ENCODE results near the gene ITGA11.

ITGA11 gene

DNA sequence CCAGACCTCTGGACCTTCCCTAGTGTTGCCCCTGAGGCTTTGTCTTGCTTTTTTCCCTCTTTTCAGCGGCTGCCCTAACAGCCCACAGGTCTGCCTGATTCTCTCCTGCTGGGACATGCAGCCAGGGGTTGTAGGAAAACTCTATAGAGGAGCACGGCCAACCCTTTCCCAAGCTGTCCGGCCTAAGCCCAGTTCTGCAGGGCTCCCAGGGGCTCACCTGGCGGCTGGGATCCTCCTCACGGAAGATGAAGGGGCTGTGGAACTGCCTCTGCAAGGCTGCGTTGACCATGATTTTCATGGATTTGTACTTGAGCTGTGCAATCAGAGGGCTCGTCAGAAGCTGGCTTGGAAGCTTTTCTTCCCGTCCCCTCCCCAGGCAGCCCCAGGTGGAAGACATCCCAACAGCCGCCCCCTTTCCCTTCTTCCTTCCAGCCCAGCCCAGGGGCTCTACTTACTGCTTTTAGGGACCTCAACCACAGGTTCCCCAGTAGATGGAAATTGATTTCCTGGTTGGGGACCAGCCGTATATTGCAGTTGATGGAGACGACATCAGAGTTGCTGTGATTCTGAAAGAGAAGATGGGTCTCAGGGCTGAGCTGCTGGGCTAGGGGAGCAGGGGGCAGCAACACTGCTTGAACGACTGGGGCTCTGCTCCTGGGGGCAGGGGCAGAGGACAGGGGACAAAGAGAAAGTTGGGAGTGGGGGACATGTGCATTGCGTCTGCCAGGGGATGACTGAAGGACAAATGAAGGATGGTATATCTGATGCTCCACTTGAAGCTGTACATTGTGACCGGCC is 124.6 kb downstream of the ITGA11 start:
- TF ChIP-seq TAF1 (IDR thresholded peaks at IDR 0.05; ENCODE audit: borderline replicate concordance, low read depth, low read length), result no peak
- no peak for TF ChIP-seq POLR2A (IDR thresholded peaks at IDR 0.05; ENCODE audit: low read depth, low read length)
- no peak for TF ChIP-seq POLR2AphosphoS5 (IDR thresholded peaks at IDR 0.05; ENCODE audit: low read depth, low read length)
- FAIRE-seq (no peak), DNase-seq (ENCODE audit: insufficient read length) (no peak)

GRCh38 chr15:68305420-68305871 is 126.5 kb downstream of the ITGA11 start:
- DNase-seq (ENCODE audit: insufficient read length), result no peak
- FAIRE-seq, result no peak
- no peak for TF ChIP-seq POLR2A (IDR thresholded peaks at IDR 0.05; ENCODE audit: low read depth, low read length)
- TF ChIP-seq POLR2AphosphoS5 (IDR thresholded peaks at IDR 0.05; ENCODE audit: low read depth, low read length), result no peak
- no peak for TF ChIP-seq TAF1 (IDR thresholded peaks at IDR 0.05; ENCODE audit: borderline replicate concordance, low read depth, low read length)

GRCh38 chr15:68304589-68305337 is 127.2 kb downstream of the ITGA11 start:
- FAIRE-seq (no peak), DNase-seq (ENCODE audit: insufficient read length) (no peak)
- TF ChIP-seq TAF1 (IDR thresholded peaks at IDR 0.05; ENCODE audit: borderline replicate concordance, low read depth, low read length) (no peak), POLR2AphosphoS5 (IDR thresholded peaks at IDR 0.05; ENCODE audit: low read depth, low read length) (no peak), POLR2A (IDR thresholded peaks at IDR 0.05; ENCODE audit: low read depth, low read length) (no peak)

DNA sequence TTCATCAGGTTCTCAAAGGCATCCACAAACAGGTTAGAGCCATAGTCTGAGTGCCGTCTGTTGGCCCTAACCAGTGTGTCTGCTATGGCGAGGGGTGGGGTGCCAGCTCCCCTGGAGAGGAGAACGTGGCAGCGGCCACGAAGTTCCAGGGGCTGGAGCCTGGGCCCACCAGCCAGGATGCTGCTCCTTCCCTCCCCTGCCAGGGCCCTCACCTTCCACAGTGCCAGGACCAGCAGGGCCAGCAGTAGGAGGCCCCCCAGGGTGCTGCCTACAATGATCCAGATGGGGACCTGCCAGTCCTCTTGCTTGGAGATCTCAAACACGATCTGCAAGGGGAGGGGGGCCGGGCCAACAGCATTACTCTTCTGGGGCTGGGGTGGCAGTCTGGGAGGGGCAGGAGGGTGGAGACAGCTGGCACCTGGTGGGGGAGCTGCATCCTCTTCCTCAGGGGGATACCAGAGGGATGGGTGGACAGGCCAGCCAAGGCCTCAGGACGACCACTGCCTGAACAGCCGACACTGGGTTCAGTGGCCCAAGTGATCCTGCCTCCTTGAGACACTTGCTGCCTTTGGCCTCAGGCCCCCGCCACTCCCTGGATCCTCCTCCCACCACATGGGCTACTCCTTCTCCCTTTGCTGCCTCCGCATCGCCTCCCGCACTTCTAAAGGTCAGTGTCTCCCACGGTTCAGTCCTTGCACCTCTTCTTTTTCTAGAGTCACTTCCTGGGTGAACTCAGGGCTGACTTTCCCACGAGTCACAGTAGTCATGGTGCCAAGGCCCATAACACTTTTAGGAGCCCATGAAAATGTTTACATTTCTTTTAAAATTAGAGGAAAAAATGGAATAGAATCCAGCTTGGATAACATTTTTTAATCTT is 128.2 kb downstream of the ITGA11 start:
- no peak for FAIRE-seq
- no peak for DNase-seq (ENCODE audit: insufficient read length)
- TF ChIP-seq TAF1 (IDR thresholded peaks at IDR 0.05; ENCODE audit: borderline replicate concordance, low read depth, low read length) (no peak), POLR2AphosphoS5 (IDR thresholded peaks at IDR 0.05; ENCODE audit: low read depth, low read length) (no peak), POLR2A (IDR thresholded peaks at IDR 0.05; ENCODE audit: low read depth, low read length) (no peak)

DNA sequence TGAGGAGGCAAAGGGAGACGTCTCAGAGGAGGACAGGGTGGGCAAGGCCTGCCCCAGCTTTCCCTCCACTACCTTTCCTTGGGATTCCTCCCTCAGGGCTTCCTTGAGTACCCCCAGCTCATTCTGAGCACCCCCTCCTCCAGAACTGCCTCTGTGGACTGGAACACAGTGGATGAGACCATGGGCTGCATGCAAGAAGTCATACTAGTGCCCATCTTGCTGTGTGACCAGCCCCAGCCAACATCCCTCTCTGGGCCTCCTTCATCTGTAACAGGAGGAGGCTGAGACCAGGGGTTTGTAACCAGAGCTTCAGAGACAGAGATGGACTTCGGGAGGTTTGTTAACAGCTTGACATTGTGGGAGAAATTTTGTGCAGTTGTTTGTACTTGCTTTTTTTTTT is 128.8 kb downstream of the ITGA11 start:
- FAIRE-seq, result no peak
- DNase-seq (ENCODE audit: insufficient read length), result no peak
- no peak for TF ChIP-seq POLR2AphosphoS5 (IDR thresholded peaks at IDR 0.05; ENCODE audit: low read depth, low read length)

GRCh38 chr15:68302729-68303128 is 129.2 kb downstream of the ITGA11 start:
- DNase-seq (ENCODE audit: insufficient read length) (no peak), FAIRE-seq (no peak)
- no peak for TF ChIP-seq POLR2A (IDR thresholded peaks at IDR 0.05; ENCODE audit: low read depth, low read length)

- TF ChIP-seq POLR2AphosphoS5 (IDR thresholded peaks at IDR 0.05; ENCODE audit: low read depth, low read length) (no peak), TAF1 (IDR thresholded peaks at IDR 0.05; ENCODE audit: borderline replicate concordance, low read depth, low read length) (no peak), POLR2A (IDR thresholded peaks at IDR 0.05; ENCODE audit: low read depth, low read length) (no peak)
These were observed 130.7 kb downstream of the ITGA11 start for GRCh38 chr15:68301301-68301700.

GRCh38 chr15:68300115-68300940 is 131.6 kb downstream of the ITGA11 start:
- DNase-seq (ENCODE audit: insufficient read length) (no peak), FAIRE-seq (no peak)
- no peak for TF ChIP-seq POLR2AphosphoS5 (IDR thresholded peaks at IDR 0.05; ENCODE audit: low read depth, low read length)
- no peak for TF ChIP-seq TAF1 (IDR thresholded peaks at IDR 0.05; ENCODE audit: borderline replicate concordance, low read depth, low read length)
- no peak for TF ChIP-seq POLR2A (IDR thresholded peaks at IDR 0.05; ENCODE audit: low read depth, low read length)

More at GRCh38 chr15:68301301-68301700, 130.7 kb downstream of the ITGA11 start:
- FAIRE-seq, result no peak
- no peak for DNase-seq (ENCODE audit: insufficient read length)

DNA sequence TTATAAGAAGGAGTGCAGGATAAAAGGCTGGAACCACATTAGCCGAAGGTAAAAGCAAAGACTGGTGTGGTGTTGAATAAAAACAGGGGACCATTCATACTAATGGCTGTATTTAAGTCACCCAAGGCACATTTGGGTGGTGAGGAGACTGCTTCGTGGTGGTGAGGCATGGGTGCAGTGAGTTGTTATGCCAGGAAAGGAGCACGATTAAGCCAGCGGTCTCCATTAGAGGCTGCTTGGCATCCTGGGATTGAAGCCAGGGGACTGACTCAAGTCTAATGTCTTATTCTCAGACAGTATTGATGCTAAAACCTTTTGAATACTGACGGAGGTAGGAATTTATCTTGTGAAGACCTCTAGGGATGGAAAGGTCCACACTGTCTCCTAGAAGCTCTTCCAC is 132.5 kb downstream of the ITGA11 start:
- DNase-seq (ENCODE audit: insufficient read length), result no peak
- FAIRE-seq, result no peak
- no peak for TF ChIP-seq TAF1 (IDR thresholded peaks at IDR 0.05; ENCODE audit: borderline replicate concordance, low read depth, low read length)
- TF ChIP-seq POLR2A (IDR thresholded peaks at IDR 0.05; ENCODE audit: low read depth, low read length), result no peak
- TF ChIP-seq POLR2AphosphoS5 (IDR thresholded peaks at IDR 0.05; ENCODE audit: low read depth, low read length), result no peak

DNA sequence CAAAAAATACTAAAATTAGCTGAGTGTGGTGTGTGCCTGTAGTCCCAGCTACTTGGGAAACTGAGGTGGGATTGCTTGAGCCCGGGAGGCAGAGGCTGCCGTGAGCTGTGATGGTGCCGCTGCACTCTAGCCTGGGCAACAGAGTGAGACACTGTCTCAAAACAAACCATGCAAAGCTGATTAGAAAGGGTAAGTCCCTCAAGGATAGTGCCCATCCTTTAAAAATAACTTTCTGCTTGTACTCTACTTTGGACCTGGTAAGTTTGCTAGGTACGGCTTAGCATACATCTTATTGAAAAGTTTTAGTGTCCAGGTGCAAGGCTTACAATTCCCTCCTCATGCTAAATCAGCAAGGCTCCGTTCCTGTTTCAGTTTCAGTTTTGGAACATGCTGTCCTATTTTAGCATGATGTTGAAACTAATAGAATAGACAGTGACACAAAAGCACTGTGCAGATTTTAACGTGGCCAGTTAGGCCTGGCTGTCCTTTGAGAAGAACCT is 133.0 kb downstream of the ITGA11 start:
- TF ChIP-seq POLR2AphosphoS5 (IDR thresholded peaks at IDR 0.05; ENCODE audit: low read depth, low read length) (no peak), POLR2A (IDR thresholded peaks at IDR 0.05; ENCODE audit: low read depth, low read length) (no peak), TAF1 (IDR thresholded peaks at IDR 0.05; ENCODE audit: borderline replicate concordance, low read depth, low read length) (no peak)
- DNase-seq (ENCODE audit: insufficient read length), result no peak
- peak; percentile 93 for FAIRE-seq

All from GM12892 (cell line).